Suprapubic skin (tissue), 4 donors: ENCODE data around the gene ATF7IP2. TPM values are rescaled to one million over a fixed set of nuclear protein-coding genes. Genes with fewer than 3 reads are reported as not detected.
"Not testable (repeated sequence)": the region's sequence is repeated elsewhere in the genome, so short reads cannot be mapped to it uniquely, and the experiment has no call there.

ENCODE experiments used
- DNase-seq, 2 donors: peaks; one replicate each; pipeline ENCODE4 v3.0.0-alpha.2; 2019; ENCODE audit warnings: low spot score in 2 of 2
- H3K27ac ChIP-seq: fragments of 200-600 bp; sonication (generic); one replicate; pipeline ENCODE4 v1.5.1; 2019
- H3K27me3 ChIP-seq: fragments of 200-600 bp; sonication (generic); one replicate; pipeline ENCODE4 v1.5.1; 2019
- H3K36me3 ChIP-seq: fragments of 200-600 bp; sonication (generic); one replicate; pipeline ENCODE4 v1.5.1; 2019
- H3K4me1 ChIP-seq: fragments of 200-600 bp; sonication (generic); one replicate; pipeline ENCODE4 v1.5.1; 2019
- H3K4me3 ChIP-seq: fragments of 200-600 bp; sonication (generic); one replicate; pipeline ENCODE4 v1.5.1; 2019; ENCODE audit warnings: mild to moderate bottlenecking
- H3K9me3 ChIP-seq: fragments of 200-600 bp; sonication (generic); one replicate; pipeline ENCODE4 v1.5.1; 2019
- CTCF ChIP-seq, 2 donors: fragments of 200-600 bp in 1 of 2; fragments of 450-650 bp in 1 of 2; sonication (generic) in 1 of 2; IDR thresholded peaks; one replicate each; pipeline ENCODE4 v1.5.1; 2016 to 2019; ENCODE audit warnings: antibody characterized with exemption in 2 of 2, mild to moderate bottlenecking in 1 of 2, moderate library complexity in 1 of 2
- EP300 ChIP-seq: sonication (generic); formaldehyde crosslinking; IDR thresholded peaks from one replicate; pipeline ENCODE4 v1.6.1; 2017; ENCODE audit warnings: antibody characterized with exemption
- POLR2A ChIP-seq, 2 donors: fragments of 450-650 bp; IDR thresholded peaks; one replicate each; pipeline ENCODE4 v1.6.1; 2017; ENCODE audit warnings: antibody characterized with exemption in 2 of 2, mild to moderate bottlenecking in 2 of 2, moderate library complexity in 2 of 2
- POLR2AphosphoS5 ChIP-seq, 3 donors: sonication (generic); formaldehyde crosslinking; IDR thresholded peaks; one replicate each; pipeline ENCODE4 v1.6.1; 2017; ENCODE audit warnings: antibody characterized with exemption in 3 of 3
- WGBS: methylation state at CpG from one replicate; pipeline ENCODE4 v1.1.5; 2018; 5-methylcytosine and 5-hydroxymethylcytosine counted together
- total RNA-seq, 4 donors: library from RNA; depleted of rRNA; stranded (reverse); fragments of >200 nt; gene quantifications; one replicate each; pipeline ENCODE4 v1.1.0, GENCODE V29; 2016

ATF7IP2 gene
- total RNA-seq, 4 donors from 2014 or later: 2.8 to 22.6 (median 10.1) TPM

GRCh38 chr16:10402975-10403374, 17.1 kb downstream of the ATF7IP2 start:
- peaks cover 5% of the 10 kb centered on the region for H3K9me3 ChIP-seq
- no peaks in the 10 kb centered on the region for H3K4me1 ChIP-seq
- TF ChIP-seq EP300: no peak
- TF ChIP-seq POLR2A (IDR thresholded peaks at IDR 0.05): no peak
- no peak for TF ChIP-seq CTCF (IDR thresholded peaks at IDR 0.05)
- no peak for TF ChIP-seq POLR2AphosphoS5 (IDR thresholded peaks at IDR 0.05)
- H3K36me3 ChIP-seq: no peaks in the 10 kb centered on the region
- WGBS: 86% methylated on average over 1 of the region's 1 CpG
- DNase-seq: no peak
- no peak overlapping the region for H3K27ac ChIP-seq
- H3K4me3 ChIP-seq: no peak overlapping the region
- no peaks in the 10 kb centered on the region for H3K27me3 ChIP-seq

GRCh38 chr16:10405386-10405939, 19.6 kb downstream of the ATF7IP2 start:
- 66% methylated on average over 4 of the region's 4 CpGs for WGBS
- no peaks in the 10 kb centered on the region for H3K36me3 ChIP-seq
- TF ChIP-seq POLR2A (IDR thresholded peaks at IDR 0.05) (no peak), CTCF (IDR thresholded peaks at IDR 0.05) (no peak), EP300 (no peak), POLR2AphosphoS5 (IDR thresholded peaks at IDR 0.05) (no peak)
- H3K4me3 ChIP-seq: no peak overlapping the region
- peaks cover 23% of the 10 kb centered on the region for H3K9me3 ChIP-seq
- no peaks in the 10 kb centered on the region for H3K27me3 ChIP-seq
- DNase-seq: no peak
- no peak overlapping the region for H3K27ac ChIP-seq
- H3K4me1 ChIP-seq: no peaks in the 10 kb centered on the region

- Histone ChIP-seq H3K4me1 (no peaks in the 10 kb centered on the region), H3K27ac (no peak overlapping the region), H3K9me3 (peaks cover 33% of the 10 kb centered on the region), H3K4me3 (no peak overlapping the region), H3K36me3 (no peaks in the 10 kb centered on the region), H3K27me3 (no peaks in the 10 kb centered on the region)
- no peak for TF ChIP-seq POLR2A (IDR thresholded peaks at IDR 0.05)
- TF ChIP-seq POLR2AphosphoS5 (IDR thresholded peaks at IDR 0.05): no peak
- no peak for TF ChIP-seq CTCF (IDR thresholded peaks at IDR 0.05)
- no peak for TF ChIP-seq EP300
- WGBS: 83% methylated on average over 8 of the region's 8 CpGs
- DNase-seq: no peak
Measured at GRCh38 chr16:10408824-10409381, 23.0 kb downstream of the ATF7IP2 start.

DNA sequence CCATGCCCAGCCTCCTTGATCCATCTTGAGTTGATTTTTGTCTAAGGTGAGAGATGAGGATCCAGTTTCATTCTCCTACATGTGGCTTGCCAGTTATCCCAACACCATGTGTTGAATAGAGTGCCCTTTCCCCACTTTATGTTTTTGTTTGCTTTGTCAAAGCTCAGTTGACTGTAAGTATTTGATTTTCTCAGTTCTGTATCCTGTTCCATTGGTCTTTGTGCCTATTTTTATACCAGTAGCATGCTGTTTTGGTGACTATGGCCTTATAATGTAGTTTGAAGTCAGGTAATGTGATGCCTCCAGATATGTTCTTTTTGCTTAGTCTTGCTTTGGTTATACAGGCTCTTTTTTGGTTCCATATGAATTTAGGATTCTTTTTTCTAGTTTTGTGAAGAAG, 23.9 kb downstream of the ATF7IP2 start:
- not testable (repeated sequence) for H3K27ac ChIP-seq, H3K4me1 ChIP-seq, DNase-seq, H3K27me3 ChIP-seq, H3K4me3 ChIP-seq, H3K36me3 ChIP-seq
- H3K9me3 ChIP-seq: peaks cover 34% of the 10 kb centered on the region

DNA sequence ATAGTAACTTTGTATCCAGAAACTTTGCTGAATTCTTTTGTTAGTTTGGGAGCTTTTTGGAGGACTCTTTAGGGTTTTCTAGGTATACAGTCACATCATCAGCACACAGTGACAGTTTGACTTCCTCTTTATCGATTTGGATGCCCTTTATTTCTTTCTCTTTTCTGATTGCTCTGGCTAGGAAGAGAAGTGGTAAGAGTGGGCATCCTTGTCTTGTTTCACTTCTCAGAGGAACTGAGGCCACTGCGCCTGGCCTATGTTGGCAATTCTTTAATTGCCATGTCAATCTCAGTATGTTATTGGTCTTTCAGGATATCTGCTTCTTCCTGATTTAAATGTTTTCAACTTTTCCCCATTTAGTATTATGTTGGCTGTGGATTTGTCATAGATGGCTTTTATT, 24.6 kb downstream of the ATF7IP2 start:
- Histone ChIP-seq H3K27me3 (no peaks in the 10 kb centered on the region), H3K4me3 (no peak overlapping the region), H3K9me3 (peaks cover 42% of the 10 kb centered on the region), H3K4me1 (no peaks in the 10 kb centered on the region), H3K36me3 (no peaks in the 10 kb centered on the region), H3K27ac (no peak overlapping the region)
- TF ChIP-seq POLR2A (IDR thresholded peaks at IDR 0.05) (no peak), POLR2AphosphoS5 (IDR thresholded peaks at IDR 0.05) (no peak), CTCF (IDR thresholded peaks at IDR 0.05) (no peak), EP300 (no peak)
- WGBS: 97% methylated on average over 2 of the region's 2 CpGs
- DNase-seq: no peak
